Ishikawa (cell line): ENCODE results near the gene NNT.

Source experiments
- CEBPB ChIP-seq: IDR thresholded peaks from 2 replicates; pipeline ENCODE4 v1.6.1; 2012
- CREB1 ChIP-seq: IDR thresholded peaks from 2 replicates; pipeline ENCODE4 v1.6.1; 2012; ENCODE audit warnings: low read depth
- EGR1 ChIP-seq: IDR thresholded peaks from 2 replicates; pipeline ENCODE4 v1.6.1; 2012
- EP300 ChIP-seq: IDR thresholded peaks from 2 replicates; pipeline ENCODE4 v1.6.1; 2012; ENCODE audit warnings: borderline replicate concordance
- FOXM1 ChIP-seq: IDR thresholded peaks from 2 replicates; pipeline ENCODE4 v1.6.1; 2012; ENCODE audit warnings: low read depth, borderline replicate concordance
- MAX ChIP-seq: IDR thresholded peaks from 2 replicates; pipeline ENCODE4 v1.6.1; 2012
- NFIC ChIP-seq: IDR thresholded peaks from 2 replicates; pipeline ENCODE4 v1.6.1; 2012
- RAD21 ChIP-seq: IDR thresholded peaks from 2 replicates; pipeline ENCODE4 v1.6.1; 2012; ENCODE audit warnings: low read depth
- TAF1 ChIP-seq: IDR thresholded peaks from 2 replicates; pipeline ENCODE4 v1.6.1; 2012; ENCODE audit warnings: low read depth, mild to moderate bottlenecking
- TCF12 ChIP-seq: IDR thresholded peaks from 2 replicates; pipeline ENCODE4 v1.6.1; 2012; ENCODE audit warnings: low read depth
- TEAD4 ChIP-seq: IDR thresholded peaks from 2 replicates; pipeline ENCODE4 v1.6.1; 2012
- YY1 ChIP-seq: IDR thresholded peaks from 2 replicates; pipeline ENCODE4 v1.6.1; 2012; ENCODE audit warnings: low read depth
- ZBTB7A ChIP-seq: IDR thresholded peaks from 2 replicates; pipeline ENCODE4 v1.6.1; 2012; ENCODE audit warnings: low read depth
- TF ChIP-seq, protein P1 (sequence below): IDR thresholded peaks from 2 replicates; pipeline ENCODE4 v1.6.1; 2012
- TF ChIP-seq, protein P2 (sequence below): IDR thresholded peaks from 2 replicates; pipeline ENCODE4 v1.6.1; 2012; ENCODE audit warnings: low read depth, mild to moderate bottlenecking

NNT gene

GRCh38 chr5:43687275-43687674, 84.3 kb downstream of the NNT start:
- TF ChIP-seq TAF1 (no peak), TCF12 (no peak), ZBTB7A (no peak), MAX (no peak), EGR1 (no peak), NFIC (no peak), RAD21 (no peak), TEAD4 (no peak), CEBPB (no peak), CREB1 (no peak), EP300 (no peak)
- TF ChIP-seq, protein P1, sequence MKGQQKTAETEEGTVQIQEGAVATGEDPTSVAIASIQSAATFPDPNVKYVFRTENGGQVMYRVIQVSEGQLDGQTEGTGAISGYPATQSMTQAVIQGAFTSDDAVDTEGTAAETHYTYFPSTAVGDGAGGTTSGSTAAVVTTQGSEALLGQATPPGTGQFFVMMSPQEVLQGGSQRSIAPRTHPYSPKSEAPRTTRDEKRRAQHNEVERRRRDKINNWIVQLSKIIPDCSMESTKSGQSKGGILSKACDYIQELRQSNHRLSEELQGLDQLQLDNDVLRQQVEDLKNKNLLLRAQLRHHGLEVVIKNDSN, result no peak

GRCh38 chr5:43691275-43691674, 88.3 kb downstream of the NNT start:
- TF ChIP-seq TAF1 (no peak), TEAD4 (no peak), MAX (no peak), EP300 (no peak), CREB1 (no peak), FOXM1 (no peak), YY1 (no peak), RAD21 (no peak), TCF12 (no peak), NFIC (no peak), CEBPB (no peak)
- TF ChIP-seq, protein P2, sequence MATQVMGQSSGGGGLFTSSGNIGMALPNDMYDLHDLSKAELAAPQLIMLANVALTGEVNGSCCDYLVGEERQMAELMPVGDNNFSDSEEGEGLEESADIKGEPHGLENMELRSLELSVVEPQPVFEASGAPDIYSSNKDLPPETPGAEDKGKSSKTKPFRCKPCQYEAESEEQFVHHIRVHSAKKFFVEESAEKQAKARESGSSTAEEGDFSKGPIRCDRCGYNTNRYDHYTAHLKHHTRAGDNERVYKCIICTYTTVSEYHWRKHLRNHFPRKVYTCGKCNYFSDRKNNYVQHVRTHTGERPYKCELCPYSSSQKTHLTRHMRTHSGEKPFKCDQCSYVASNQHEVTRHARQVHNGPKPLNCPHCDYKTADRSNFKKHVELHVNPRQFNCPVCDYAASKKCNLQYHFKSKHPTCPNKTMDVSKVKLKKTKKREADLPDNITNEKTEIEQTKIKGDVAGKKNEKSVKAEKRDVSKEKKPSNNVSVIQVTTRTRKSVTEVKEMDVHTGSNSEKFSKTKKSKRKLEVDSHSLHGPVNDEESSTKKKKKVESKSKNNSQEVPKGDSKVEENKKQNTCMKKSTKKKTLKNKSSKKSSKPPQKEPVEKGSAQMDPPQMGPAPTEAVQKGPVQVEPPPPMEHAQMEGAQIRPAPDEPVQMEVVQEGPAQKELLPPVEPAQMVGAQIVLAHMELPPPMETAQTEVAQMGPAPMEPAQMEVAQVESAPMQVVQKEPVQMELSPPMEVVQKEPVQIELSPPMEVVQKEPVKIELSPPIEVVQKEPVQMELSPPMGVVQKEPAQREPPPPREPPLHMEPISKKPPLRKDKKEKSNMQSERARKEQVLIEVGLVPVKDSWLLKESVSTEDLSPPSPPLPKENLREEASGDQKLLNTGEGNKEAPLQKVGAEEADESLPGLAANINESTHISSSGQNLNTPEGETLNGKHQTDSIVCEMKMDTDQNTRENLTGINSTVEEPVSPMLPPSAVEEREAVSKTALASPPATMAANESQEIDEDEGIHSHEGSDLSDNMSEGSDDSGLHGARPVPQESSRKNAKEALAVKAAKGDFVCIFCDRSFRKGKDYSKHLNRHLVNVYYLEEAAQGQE, result no peak
- TF ChIP-seq, protein P1, result no peak

DNA sequence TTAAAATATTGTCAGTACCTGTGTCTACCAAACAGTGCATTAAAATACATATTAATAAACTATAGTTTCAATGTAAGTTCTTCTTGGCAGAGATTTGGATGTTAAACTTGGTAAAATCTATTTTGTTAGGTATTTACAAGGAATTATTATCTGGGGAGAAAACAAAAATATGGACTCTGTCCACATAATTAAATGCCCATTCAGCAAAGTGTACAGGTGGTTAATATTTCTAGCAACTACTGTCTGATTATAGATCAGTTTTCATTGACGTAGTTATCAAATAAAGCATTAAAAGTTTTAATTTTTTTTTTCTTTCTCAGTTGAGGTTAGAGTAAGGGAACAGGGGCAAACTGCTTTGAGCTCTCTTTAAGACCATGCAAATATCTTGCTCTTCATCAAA, 88.9 kb downstream of the NNT start:
- TF ChIP-seq, protein P1, result no peak
- TF ChIP-seq EP300 (no peak), RAD21 (no peak), TAF1 (no peak), ZBTB7A (no peak), EGR1 (no peak), NFIC (no peak), YY1 (no peak), FOXM1 (no peak), CEBPB (no peak), TEAD4 (no peak)

- TF ChIP-seq TEAD4 (no peak), FOXM1 (no peak), NFIC (no peak), RAD21 (no peak), ZBTB7A (no peak)
These were observed 90.4 kb downstream of the NNT start for GRCh38 chr5:43693411-43693810.

- TF ChIP-seq TEAD4, result no peak
- no peak for TF ChIP-seq CEBPB
- TF ChIP-seq ZBTB7A, result no peak
- no peak for TF ChIP-seq EGR1
- TF ChIP-seq EP300, result no peak
- TF ChIP-seq CREB1, result no peak
- no peak for TF ChIP-seq RAD21
- no peak for TF ChIP-seq TAF1
- TF ChIP-seq FOXM1, result no peak
- TF ChIP-seq, protein P1, result no peak
These were observed 91.0 kb downstream of the NNT start for GRCh38 chr5:43694027-43694426.

DNA sequence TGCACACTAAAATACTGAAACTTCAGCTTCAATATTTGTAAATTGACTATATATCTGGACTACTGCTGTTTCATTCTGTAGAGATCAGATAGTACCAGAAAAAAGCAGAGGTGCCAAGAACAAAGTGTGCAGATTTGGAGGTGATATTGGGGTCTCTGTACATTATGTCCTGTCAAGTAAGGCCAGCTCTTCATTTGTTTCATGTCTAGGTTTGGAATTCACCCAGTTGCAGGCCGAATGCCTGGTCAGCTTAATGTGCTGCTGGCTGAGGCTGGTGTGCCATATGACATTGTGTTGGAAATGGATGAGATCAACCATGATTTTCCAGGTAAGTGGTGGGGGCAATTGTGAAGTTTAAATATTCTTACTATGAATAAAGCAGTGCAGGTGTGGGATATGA, 96.9 kb downstream of the NNT start:
- TF ChIP-seq CEBPB (no peak), TAF1 (no peak), RAD21 (no peak)
- TF ChIP-seq, protein P1, result no peak

GRCh38 chr5:43700601-43701000, 97.6 kb downstream of the NNT start:
- no peak for TF ChIP-seq EP300
